K562 (cell line): ENCODE data around the gene LTBR. TPM values are rescaled to one million over a fixed set of nuclear protein-coding genes. Genes with fewer than 3 reads are reported as not detected.
A peak's percentile ranks its signal among the peaks of the same experiment; 100 is the strongest.

ENCODE experiments used
- ATAC-seq: fragments of 200-7000 bp; cut with Tn5 transposase; 3 replicates; pipeline ENCODE4 v1.9.1; 2020; ENCODE audit warnings: moderate library complexity
- BruUV-seq: library from RNA; stranded (reverse); fragments of 400-500 nt; replicated peaks from 2 replicates; lab custom pipeline; 2021; lab: Mats Ljungman, UMichigan
- CTCF ChIA-PET: fragments of 300-600 bp; formaldehyde crosslinking; extraction: SDS; loops from one replicate; lab custom pipeline; 2021; ENCODE audit warnings: low intra/inter-chr PET ratio; lab: Yijun Ruan, JAX
- POLR2A ChIA-PET: fragments of 300-600, 350-650 bp; sonication (Branson Sonifier 250); formaldehyde crosslinking; extraction: SDS; loops from one replicate; lab custom pipeline; 2021; ENCODE audit warnings: antibody characterized with exemption, inconsistent platforms; lab: Yijun Ruan, JAX
- DNase-seq, 4 experiments: peaks; one replicate each; pipeline versions ENCODE4 v3.0.0 to v3.0.0-alpha.2; 2011 to 2018; ENCODE audit warnings: low spot score in 3 of 4, mixed read lengths in 3 of 4; ENCODE audit errors: extremely low read depth in 1 of 4
- FAIRE-seq: peaks from 2 replicates; lab custom pipeline; 2011; peaks lifted over from hg19 to GRCh38; lab: Jason Lieb, UNC
- H2AFZ ChIP-seq: 2 replicates; pipeline ENCODE4 v1.6.0; 2011; ENCODE audit warnings: low read depth, low read length, control low read depth, inconsistent platforms
- H3K27ac ChIP-seq: fragments of 200-600 bp; 3 replicates; pipeline ENCODE4 v1.8.0; 2011; ENCODE audit warnings: low read depth, mild to moderate bottlenecking, control low read depth, inconsistent platforms, low read length, moderate library complexity, mixed read lengths; ENCODE audit errors: extremely low read depth
- H3K27me3 ChIP-seq, 2 experiments: fragments of 300-600 bp in 1 of 2; 2 replicates in 1 of 2; 3 replicates in 1 of 2; pipeline versions ENCODE4 v1.6.0 to v1.8.0; 2011; ENCODE audit warnings: inconsistent platforms in 2 of 2, low read length in 2 of 2, mild to moderate bottlenecking in 1 of 2, mixed read lengths in 1 of 2, moderate library complexity in 1 of 2; ENCODE audit not compliant: control insufficient read depth in 2 of 2, insufficient read depth in 2 of 2
- H3K36me3 ChIP-seq: fragments of 300-600 bp; 3 replicates; pipeline ENCODE4 v1.8.0; 2011; ENCODE audit warnings: mild to moderate bottlenecking, low read length, inconsistent platforms; ENCODE audit not compliant: control insufficient read depth, insufficient read depth
- H3K4me1 ChIP-seq, 2 experiments: fragments of 200-600 bp in 1 of 2; replicated peaks in 1 of 2; 2 replicates in 1 of 2; 3 replicates in 1 of 2; pipeline versions ENCODE4 v1.5.1 to v1.8.0; 2011; ENCODE audit warnings: inconsistent platforms in 2 of 2, low read length in 2 of 2, mild to moderate bottlenecking in 1 of 2, mixed read lengths in 1 of 2, moderate library complexity in 1 of 2; ENCODE audit not compliant: control insufficient read depth in 2 of 2, insufficient read depth in 2 of 2
- H3K4me2 ChIP-seq: 2 replicates; pipeline ENCODE4 v1.6.1; 2011; ENCODE audit warnings: low read length, control low read depth, inconsistent platforms, mixed read lengths; ENCODE audit not compliant: insufficient read depth
- H3K4me3 ChIP-seq: fragments of 200-600 bp; sonication (generic), shearing (Covaris generic); 2 replicates; pipeline ENCODE4 v1.5.1; 2016; ENCODE audit warnings: control low read depth, inconsistent platforms
- H3K79me2 ChIP-seq: fragments of 200-600 bp; 3 replicates; pipeline ENCODE4 v1.8.0; 2011; ENCODE audit warnings: low read length, inconsistent platforms; ENCODE audit not compliant: control insufficient read depth, insufficient read depth
- H3K9ac ChIP-seq, 2 experiments: 2 replicates each; pipeline versions ENCODE4 v1.6.0 to v1.6.1; 2011; ENCODE audit warnings: low read depth in 2 of 2, low read length in 2 of 2, control low read depth in 1 of 2, inconsistent platforms in 1 of 2, mild to moderate bottlenecking in 1 of 2, mixed read lengths in 1 of 2; ENCODE audit not compliant: insufficient read depth in 1 of 2
- H3K9me1 ChIP-seq: one replicate; pipeline ENCODE4 v1.6.0; 2011; ENCODE audit warnings: inconsistent platforms, mild to moderate bottlenecking, low read length, moderate library complexity; ENCODE audit not compliant: control insufficient read depth, insufficient read depth
- H3K9me3 ChIP-seq: replicated peaks from 2 replicates; pipeline ENCODE4 v1.5.1; 2011; ENCODE audit warnings: low read depth, low read length, inconsistent platforms; ENCODE audit not compliant: control insufficient read depth, insufficient read depth
- H4K20me1 ChIP-seq: replicated peaks from 2 replicates; pipeline ENCODE4 v1.6.1; 2011; ENCODE audit warnings: low read length, inconsistent platforms, mixed read lengths; ENCODE audit not compliant: control insufficient read depth, insufficient read depth
- CBX3 ChIP-seq, 2 experiments: IDR thresholded peaks; 1 replicate in 1 of 2; 2 replicates in 1 of 2; pipeline ENCODE4 v1.6.1; 2012; ENCODE audit warnings: inconsistent platforms in 2 of 2, low read length in 2 of 2, borderline replicate concordance in 1 of 2, control low read depth in 1 of 2
- PRPF4 ChIP-seq: fragments of 200-400 bp; formaldehyde crosslinking; IDR thresholded peaks from one replicate; pipeline ENCODE4 v1.6.1; 2017; ENCODE audit warnings: low read length, low read depth, mild to moderate bottlenecking; ENCODE audit not compliant: insufficient read depth, poor library complexity, severe bottlenecking
- RCOR1 ChIP-seq, 2 experiments: IDR thresholded peaks; 2 replicates each; pipeline ENCODE4 v1.6.1; 2012; ENCODE audit warnings: low read depth in 2 of 2, low read length in 2 of 2, borderline replicate concordance in 1 of 2, improper control_type of control experiment in 1 of 2
- RUNX1 ChIP-seq: sonication (generic); IDR thresholded peaks from 2 replicates; pipeline ENCODE4 v1.6.1; 2016; ENCODE audit warnings: antibody characterized with exemption, low read depth
- ZNF3 ChIP-seq: fragments of 250-450 bp; sonication (Bioruptor Pico); IDR thresholded peaks from 2 replicates; pipeline ENCODE4 v1.5.0; 2021; ENCODE audit warnings: mild to moderate bottlenecking, moderate library complexity
- WGBS: fragments of 100-300 bp; shearing (Covaris generic); methylation state at CpG from one replicate; pipeline ENCODE4 v1.1.6; 2016; ENCODE audit warnings: low coverage, mixed read lengths; ENCODE audit not compliant: insufficient coverage; ENCODE audit errors: missing lambda C conversion rate; 5-methylcytosine and 5-hydroxymethylcytosine counted together
- in situ Hi-C: fragments of 300-500 bp; cut with MboI; formaldehyde crosslinking; loops from 4 replicates; pipeline ENCODE4 v1.15.0; 2018; ENCODE audit warnings: inconsistent platforms, mixed read lengths
- intact Hi-C: fragments of 100-400 bp; cut with micrococcal nuclease; formaldehyde crosslinking; loops from 2 replicates; pipeline ENCODE4 v1.14.2; 2022
- polyA plus RNA-seq, 8 experiments: library from polyadenylated mRNA; depleted of rRNA in 4 of 8; stranded (reverse) in 5 of 8; unstranded in 3 of 8; fragments of >200 nt; fragmentation: Nextera tagmentation in 2 of 8; fragmentation: Illumina TruSeq in 1 of 8; extraction: Ambion mirVana in 2 of 8; extraction: Trizol in 1 of 8; gene quantifications; 2 replicates each; pipeline versions ENCODE4 v1.2.1 to v1.2.3, GENCODE V29; 2011 to 2014; ENCODE audit warnings: inconsistent platforms in 1 of 8, missing spikeins in 1 of 8
- total RNA-seq, 7 experiments: library from RNA; depleted of rRNA in 6 of 7; stranded (reverse); fragments of >200 nt in 6 of 7; fragmentation: Illumina TruSeq in 2 of 7; extraction: Trizol in 2 of 7; gene quantifications; 2 replicates each; pipeline versions ENCODE4 v1.2.1 to v1.2.3, GENCODE V29; 2011 to 2021; ENCODE audit warnings: low replicate concordance in 1 of 7
- TF ChIP-seq, protein P1 (sequence below), 2 experiments: IDR thresholded peaks; 2 replicates each; pipeline ENCODE4 v1.6.1; 2011; ENCODE audit warnings: borderline replicate concordance in 1 of 2, control low read depth in 1 of 2, low read depth in 1 of 2, low read length in 1 of 2, mild to moderate bottlenecking in 1 of 2, mixed read lengths in 1 of 2, moderate library complexity in 1 of 2; ENCODE audit not compliant: insufficient read depth in 1 of 2, insufficient read length in 1 of 2, poor library complexity in 1 of 2, severe bottlenecking in 1 of 2; ENCODE audit errors: extremely low read depth in 1 of 2
- TF ChIP-seq, protein P2 (sequence below), 2 experiments: fragments of 450-650 bp; formaldehyde crosslinking in 1 of 2; IDR thresholded peaks; 2 replicates each; pipeline versions ENCODE4 v1.4.0 to v1.6.1; 2014 to 2020; ENCODE audit warnings: mild to moderate bottlenecking in 2 of 2, borderline replicate concordance in 1 of 2, low read depth in 1 of 2
- TF ChIP-seq, protein P3 (sequence below): sonication (generic); formaldehyde crosslinking; IDR thresholded peaks from 2 replicates; pipeline ENCODE4 v1.9.0; 2022; ENCODE audit warnings: mild to moderate bottlenecking, missing genetic modification reagents

LTBR gene
- total and polyA plus RNA-seq, 9 of the 15 experiments (the other 6 are each of a cell fraction or from before 2014, with no cell fraction given) = 0.96 to 69.0 (median 35.3) TPM

DNA sequence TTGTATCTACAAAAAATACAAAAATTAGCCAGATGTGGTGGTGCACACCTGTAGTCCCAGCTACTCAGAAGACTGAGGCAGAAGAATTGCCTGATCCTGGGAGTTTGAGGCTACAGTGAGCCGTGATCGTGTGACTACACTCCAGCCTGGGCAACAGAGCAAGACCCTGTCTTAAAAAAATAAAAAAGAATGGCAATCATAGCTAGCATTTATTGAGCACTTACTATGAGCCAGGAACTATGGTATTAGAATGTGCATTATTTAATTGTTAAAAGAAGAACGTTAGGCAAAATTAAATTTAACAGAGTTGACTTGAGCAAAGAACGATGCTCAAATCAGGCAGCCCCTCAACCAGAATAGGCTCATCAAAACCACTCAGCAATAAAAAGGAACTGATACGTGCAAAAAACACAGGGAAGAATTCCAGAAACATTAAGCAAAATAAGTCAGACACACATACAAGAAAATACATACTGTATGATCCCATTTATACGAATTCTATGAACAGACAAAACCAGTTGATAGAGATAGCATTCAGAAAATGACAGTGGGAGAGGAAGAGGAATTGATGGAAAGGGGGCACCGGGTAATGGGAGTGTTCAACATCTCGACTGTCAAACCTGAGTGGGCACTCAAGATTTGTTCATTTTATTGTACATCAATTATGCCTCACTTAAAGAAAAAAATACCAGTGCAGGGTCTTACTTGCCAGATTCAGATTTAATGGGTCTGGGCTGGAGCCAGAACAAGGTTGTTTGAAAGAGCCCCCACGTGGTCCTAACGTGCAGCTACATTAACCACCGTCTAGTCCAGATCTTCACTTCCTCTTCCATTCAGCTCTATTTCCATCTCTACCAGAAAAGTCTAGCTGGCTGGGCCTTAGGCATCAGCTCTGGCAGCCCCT, 16.6 kb upstream of the LTBR start:
- WGBS = 55% methylated on average over 11 of the region's 11 CpGs
- DNase-seq = peak in 2 of 4 experiments; percentile 56 to 71
- Histone ChIP-seq H3K9ac (peak overlapping the region in 1 of 2 experiments; percentile 48; a peak in 2 of 4 replicates), H4K20me1 (no peaks in the 10 kb centered on the region), H2AFZ (peak overlapping the region; percentile 86), H3K4me3 (no peak overlapping the region), H3K4me2 (peak overlapping the region; percentile 45), H3K27me3 (no peaks in the 10 kb centered on the region), H3K79me2 (no peaks in the 10 kb centered on the region), H3K27ac (peak overlapping the region; percentile 82), H3K9me1 (peaks cover 4% of the 10 kb centered on the region), H3K9me3 (no peaks in the 10 kb centered on the region), H3K4me1 (peaks cover 29 to 32% of the 10 kb centered on the region in 2 experiments; a peak in 4 of 5 replicates), H3K36me3 (no peaks in the 10 kb centered on the region)
- intact Hi-C loops = loop anchor here (2.0 kb wide), 1 partner anchor 33 kb away; no protein-coding TSS in a partner anchor
- no TSS peak for BruUV-seq
- in situ Hi-C loops = no loop called here
- ChIA-PET POLR2A (interaction anchor here (0.6 to 1.6 kb wide), 3 partner anchors 13 to 50 kb away, joined by 3 to 6 read pairs (median 4); no protein-coding TSS in a partner anchor), CTCF (no interaction called here)
- ATAC-seq = peak; percentile 58
- peak; percentile 86 for FAIRE-seq
- TF ChIP-seq, protein P1, sequence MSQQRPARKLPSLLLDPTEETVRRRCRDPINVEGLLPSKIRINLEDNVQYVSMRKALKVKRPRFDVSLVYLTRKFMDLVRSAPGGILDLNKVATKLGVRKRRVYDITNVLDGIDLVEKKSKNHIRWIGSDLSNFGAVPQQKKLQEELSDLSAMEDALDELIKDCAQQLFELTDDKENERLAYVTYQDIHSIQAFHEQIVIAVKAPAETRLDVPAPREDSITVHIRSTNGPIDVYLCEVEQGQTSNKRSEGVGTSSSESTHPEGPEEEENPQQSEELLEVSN (IDR thresholded peaks at IDR 0.05; ENCODE audit: borderline replicate concordance in 1 of 2, extremely low read depth in 1 of 2, insufficient read depth in 1 of 2, insufficient read length in 1 of 2, low read depth in 1 of 2, low read length in 1 of 2, poor library complexity in 1 of 2, severe bottlenecking in 1 of 2) = peak in 1 of 2 experiments; percentile 57
- TF ChIP-seq PRPF4 (no peak), RCOR1 (IDR thresholded peaks at IDR 0.05; ENCODE audit: borderline replicate concordance in 1 of 2, low read depth in 2 of 2, low read length in 2 of 2) (no peak), RUNX1 (no peak), CBX3 (IDR thresholded peaks at IDR 0.05; ENCODE audit: borderline replicate concordance in 1 of 2, low read length in 2 of 2) (peak in 1 of 2 experiments; percentile 46; a peak in 1 of 3 replicates), ZNF3 (CRISPR knock-in tag) (no peak)
- TF ChIP-seq, protein P2, sequence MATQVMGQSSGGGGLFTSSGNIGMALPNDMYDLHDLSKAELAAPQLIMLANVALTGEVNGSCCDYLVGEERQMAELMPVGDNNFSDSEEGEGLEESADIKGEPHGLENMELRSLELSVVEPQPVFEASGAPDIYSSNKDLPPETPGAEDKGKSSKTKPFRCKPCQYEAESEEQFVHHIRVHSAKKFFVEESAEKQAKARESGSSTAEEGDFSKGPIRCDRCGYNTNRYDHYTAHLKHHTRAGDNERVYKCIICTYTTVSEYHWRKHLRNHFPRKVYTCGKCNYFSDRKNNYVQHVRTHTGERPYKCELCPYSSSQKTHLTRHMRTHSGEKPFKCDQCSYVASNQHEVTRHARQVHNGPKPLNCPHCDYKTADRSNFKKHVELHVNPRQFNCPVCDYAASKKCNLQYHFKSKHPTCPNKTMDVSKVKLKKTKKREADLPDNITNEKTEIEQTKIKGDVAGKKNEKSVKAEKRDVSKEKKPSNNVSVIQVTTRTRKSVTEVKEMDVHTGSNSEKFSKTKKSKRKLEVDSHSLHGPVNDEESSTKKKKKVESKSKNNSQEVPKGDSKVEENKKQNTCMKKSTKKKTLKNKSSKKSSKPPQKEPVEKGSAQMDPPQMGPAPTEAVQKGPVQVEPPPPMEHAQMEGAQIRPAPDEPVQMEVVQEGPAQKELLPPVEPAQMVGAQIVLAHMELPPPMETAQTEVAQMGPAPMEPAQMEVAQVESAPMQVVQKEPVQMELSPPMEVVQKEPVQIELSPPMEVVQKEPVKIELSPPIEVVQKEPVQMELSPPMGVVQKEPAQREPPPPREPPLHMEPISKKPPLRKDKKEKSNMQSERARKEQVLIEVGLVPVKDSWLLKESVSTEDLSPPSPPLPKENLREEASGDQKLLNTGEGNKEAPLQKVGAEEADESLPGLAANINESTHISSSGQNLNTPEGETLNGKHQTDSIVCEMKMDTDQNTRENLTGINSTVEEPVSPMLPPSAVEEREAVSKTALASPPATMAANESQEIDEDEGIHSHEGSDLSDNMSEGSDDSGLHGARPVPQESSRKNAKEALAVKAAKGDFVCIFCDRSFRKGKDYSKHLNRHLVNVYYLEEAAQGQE (IDR thresholded peaks at IDR 0.05; ENCODE audit: borderline replicate concordance) = peak; percentile 53; the same call in 1 of the 2 replicates
- TF ChIP-seq, protein P2 (CRISPR knock-in tag; IDR thresholded peaks at IDR 0.05; ENCODE audit: low read depth) = no peak
- TF ChIP-seq, protein P3, sequence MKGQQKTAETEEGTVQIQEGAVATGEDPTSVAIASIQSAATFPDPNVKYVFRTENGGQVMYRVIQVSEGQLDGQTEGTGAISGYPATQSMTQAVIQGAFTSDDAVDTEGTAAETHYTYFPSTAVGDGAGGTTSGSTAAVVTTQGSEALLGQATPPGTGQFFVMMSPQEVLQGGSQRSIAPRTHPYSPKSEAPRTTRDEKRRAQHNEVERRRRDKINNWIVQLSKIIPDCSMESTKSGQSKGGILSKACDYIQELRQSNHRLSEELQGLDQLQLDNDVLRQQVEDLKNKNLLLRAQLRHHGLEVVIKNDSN = peak; percentile 71
